Jurkat, Clone E6-1 (cell line): ENCODE results near the gene NDST1.

Source experiments
- DNase-seq: peaks from one replicate; pipeline ENCODE4 v3.0.0-alpha.2; 2011; ENCODE audit warnings: low read depth, low spot score
- H3K4me3 ChIP-seq: 2 replicates; pipeline ENCODE4 v1.5.1; 2011; ENCODE audit warnings: mild to moderate bottlenecking, low read length, control low read depth, moderate library complexity

The NDST1 gene

GRCh38 chr5:150593996-150594395 lies 86.1 kb downstream of the NDST1 start:
- no peak overlapping the region for H3K4me3 ChIP-seq
- no peak for DNase-seq

DNA sequence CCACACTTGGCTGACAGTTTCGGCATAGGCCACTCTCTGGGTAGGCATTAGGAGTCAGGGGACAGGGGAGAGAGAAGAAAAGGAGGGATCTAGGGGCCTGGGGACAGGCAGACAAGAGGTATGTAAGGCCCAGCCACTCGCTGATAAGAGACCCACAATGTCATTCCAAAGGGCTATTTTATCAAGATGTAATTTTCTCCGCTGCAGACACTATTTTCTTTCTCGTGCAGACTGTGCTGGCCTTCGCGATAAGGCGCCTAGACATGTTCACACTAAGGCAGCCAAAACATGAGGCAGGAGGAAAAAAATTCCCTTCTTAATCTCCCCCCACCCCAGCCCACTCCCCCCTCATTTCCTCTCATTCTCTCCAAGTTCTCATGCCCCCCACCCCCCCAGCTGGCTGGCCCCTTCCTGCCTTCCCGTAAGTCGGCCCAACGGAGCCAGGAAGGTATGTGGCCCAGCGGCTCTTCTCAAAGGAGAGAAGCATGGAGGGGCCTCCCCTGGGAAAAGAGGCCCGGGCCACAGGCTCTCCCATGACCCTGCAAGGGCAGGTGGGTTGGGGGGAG lies 87.6 kb downstream of the NDST1 start:
- DNase-seq, result no peak
- no peak overlapping the region for H3K4me3 ChIP-seq

GRCh38 chr5:150596313-150596712 lies 88.4 kb downstream of the NDST1 start:
- no peak overlapping the region for H3K4me3 ChIP-seq
- no peak for DNase-seq

DNA sequence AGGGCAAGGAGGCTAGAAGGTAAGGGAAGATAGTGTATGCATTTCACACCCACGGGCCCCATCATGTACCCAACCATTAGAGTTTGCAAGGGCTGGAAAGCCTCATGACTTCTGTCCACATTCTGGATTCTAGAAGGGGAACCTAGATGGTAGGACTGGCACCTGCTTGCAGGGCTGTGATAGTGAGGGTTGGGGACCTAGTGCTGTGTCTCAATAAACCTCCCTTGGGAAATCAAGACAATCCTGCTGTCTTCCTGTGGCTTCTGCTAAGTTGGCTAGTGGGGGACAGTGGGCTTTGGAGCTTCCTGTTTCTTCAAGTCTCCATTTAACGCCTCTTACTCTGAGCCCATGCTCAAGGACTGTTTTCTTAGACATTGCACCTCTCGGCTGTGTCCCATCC lies 88.9 kb downstream of the NDST1 start:
- no peak for DNase-seq
- H3K4me3 ChIP-seq, result no peak overlapping the region

GRCh38 chr5:150598006-150598405 lies 90.1 kb downstream of the NDST1 start:
- no peak for DNase-seq
- H3K4me3 ChIP-seq, result no peak overlapping the region

- no peak overlapping the region for H3K4me3 ChIP-seq
- no peak for DNase-seq
These were observed 90.9 kb downstream of the NDST1 start for GRCh38 chr5:150598821-150599273.

GRCh38 chr5:150599281-150599680 lies 91.3 kb downstream of the NDST1 start:
- no peak for DNase-seq
- H3K4me3 ChIP-seq, result no peak overlapping the region

- DNase-seq, result no peak
- H3K4me3 ChIP-seq, result no peak overlapping the region
These were observed 92.1 kb downstream of the NDST1 start for GRCh38 chr5:150599917-150600511.

DNA sequence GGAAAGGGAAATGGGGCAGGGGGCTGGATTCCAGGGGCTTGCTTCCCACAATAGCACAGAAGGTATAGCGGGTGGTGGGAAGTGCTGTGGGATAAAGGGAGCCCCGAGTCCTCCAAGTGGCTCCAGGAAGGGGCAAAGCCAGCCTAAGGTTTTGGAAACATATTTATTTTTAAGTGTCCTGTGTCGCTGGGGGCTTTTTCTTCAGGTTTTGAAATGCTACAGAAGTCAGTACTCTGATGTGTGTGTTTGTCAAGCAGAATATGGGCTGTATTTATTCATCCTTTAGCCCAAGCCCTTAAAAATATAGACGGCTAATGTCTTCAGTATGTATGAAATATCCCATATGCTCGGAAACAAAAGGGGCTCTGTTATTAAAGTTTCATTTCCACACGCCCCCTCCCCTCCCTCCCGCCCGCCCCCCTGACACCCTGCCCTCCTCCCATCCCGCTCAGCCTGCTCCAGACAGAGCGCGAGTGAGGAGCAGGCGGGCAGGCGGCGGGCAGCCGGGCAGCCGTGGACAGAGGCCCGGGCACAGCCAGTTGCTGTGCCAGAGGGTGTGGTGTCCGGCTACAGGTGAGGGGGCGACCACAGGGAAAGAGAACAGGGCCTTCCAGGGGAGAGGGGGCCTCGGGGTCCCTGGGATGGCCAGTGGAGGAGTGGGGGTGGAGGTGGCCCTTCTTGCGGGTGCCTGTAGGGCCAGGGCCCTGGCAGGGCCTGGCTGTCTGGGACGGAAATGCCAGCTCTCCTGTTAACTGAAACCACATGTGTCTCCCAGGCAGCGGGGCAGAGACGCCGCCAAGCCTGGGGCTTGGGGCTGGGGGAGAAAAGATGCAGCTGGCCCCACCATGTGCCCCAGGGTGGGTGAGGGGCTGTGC lies 92.9 kb downstream of the NDST1 start:
- DNase-seq, result no peak
- H3K4me3 ChIP-seq, result no peak overlapping the region

GRCh38 chr5:150601491-150602345 lies 93.8 kb downstream of the NDST1 start:
- no peak for DNase-seq
- no peak overlapping the region for H3K4me3 ChIP-seq

GRCh38 chr5:150603052-150603451 lies 95.1 kb downstream of the NDST1 start:
- no peak for DNase-seq
- no peak overlapping the region for H3K4me3 ChIP-seq

DNA sequence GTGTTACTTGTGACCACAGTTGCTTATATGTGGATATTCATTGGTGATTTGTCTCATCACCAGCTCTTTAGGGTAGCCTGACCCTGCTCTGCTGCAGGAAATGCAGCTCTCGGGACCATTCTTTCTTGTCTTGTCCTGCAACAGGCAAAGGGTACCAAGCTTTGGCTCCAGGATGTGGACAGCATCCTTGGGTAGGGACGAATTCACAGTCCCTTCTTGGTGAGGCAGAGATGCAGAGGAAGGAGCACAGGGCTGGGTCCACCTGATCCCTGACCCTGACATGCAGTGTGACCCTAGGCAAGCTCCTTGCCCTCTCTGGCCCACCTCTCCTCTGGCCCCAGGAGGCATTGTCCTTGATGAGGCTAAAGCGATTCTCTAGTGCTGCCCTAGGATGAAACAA lies 95.6 kb downstream of the NDST1 start:
- no peak overlapping the region for H3K4me3 ChIP-seq
- DNase-seq, result no peak

GRCh38 chr5:150604010-150604409 lies 96.1 kb downstream of the NDST1 start:
- no peak overlapping the region for H3K4me3 ChIP-seq
- DNase-seq, result no peak

DNA sequence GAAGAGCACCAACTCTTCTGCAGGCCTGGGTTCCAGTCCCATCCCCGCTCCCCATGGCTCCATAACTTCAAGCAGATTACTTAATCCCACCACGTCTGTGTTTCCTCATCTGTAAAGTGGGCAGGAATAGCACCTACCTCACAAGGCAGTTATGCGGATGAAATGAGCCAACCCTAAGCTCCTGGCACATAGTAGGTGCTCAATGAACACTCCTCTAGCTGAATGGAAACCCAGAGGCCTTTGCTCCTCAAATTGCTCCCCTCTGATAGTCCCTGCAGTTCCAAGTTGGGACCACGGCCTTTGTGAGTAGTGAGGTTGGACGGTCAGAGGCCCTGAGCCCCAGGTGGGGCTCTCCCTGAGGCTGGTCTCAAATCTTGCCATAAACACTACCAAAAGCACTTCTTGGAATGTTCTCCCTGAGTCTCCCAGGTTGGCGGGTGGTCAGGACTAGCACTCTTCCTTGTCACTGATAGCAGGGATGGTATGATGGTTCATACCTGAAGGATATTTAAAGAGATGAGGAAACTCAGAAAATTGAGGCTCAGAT lies 97.0 kb downstream of the NDST1 start:
- no peak for DNase-seq
- H3K4me3 ChIP-seq, result no peak overlapping the region

DNA sequence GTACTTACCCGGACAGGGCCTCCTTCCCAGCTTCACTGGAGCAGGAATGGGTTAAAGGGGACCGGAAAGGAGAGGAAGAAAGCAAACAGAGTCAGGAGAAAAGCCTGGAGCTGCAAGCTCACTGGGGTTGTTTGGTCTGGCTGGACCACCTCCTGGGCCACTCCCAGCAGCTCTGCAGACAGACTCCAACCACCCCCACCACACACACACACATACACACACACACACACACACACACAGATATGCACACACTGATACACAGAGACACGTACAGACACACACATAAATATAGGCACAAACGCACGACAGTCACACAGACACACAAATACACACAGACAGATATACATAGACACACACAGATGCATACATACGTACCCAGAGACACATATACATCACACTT lies 97.6 kb downstream of the NDST1 start:
- no peak overlapping the region for H3K4me3 ChIP-seq
- DNase-seq, result no peak

DNA sequence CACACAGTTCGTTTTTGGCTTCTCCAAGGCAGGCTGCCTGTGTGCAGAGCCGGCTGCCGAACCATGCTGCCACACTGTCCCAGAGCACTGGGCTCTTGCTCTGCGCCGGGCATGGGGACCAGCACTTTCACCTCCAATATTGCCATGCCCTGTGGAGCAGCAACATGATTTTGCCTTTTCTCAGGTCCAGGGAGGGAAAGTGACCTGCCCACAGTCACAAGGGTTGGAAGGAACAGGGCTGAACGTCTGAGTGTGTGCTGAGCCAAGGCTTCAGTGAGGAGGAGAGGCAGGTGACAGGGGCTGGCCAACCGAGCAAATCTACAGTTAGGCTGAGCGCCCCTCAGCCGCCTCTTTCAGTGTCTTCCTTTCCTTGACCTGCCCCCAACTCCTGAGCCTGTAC lies 98.5 kb downstream of the NDST1 start:
- no peak overlapping the region for H3K4me3 ChIP-seq
- no peak for DNase-seq

GRCh38 chr5:150607105-150607504 lies 99.2 kb downstream of the NDST1 start:
- DNase-seq, result peak; percentile 25

More at GRCh38 chr5:150607105-150607504, 99.2 kb downstream of the NDST1 start:
- H3K4me3 ChIP-seq, result no peak overlapping the region
